Measurements from ENCODE around the gene TRPC4.

Gene TRPC4

GRCh38 chr13:37657134-37657533, 212.4 kb downstream of the TRPC4 start:
- DNase-seq (ENCODE audit: low read depth), result no peak

- DNase-seq (ENCODE audit: low read depth), result no peak
These were observed 213.2 kb downstream of the TRPC4 start for GRCh38 chr13:37656247-37656940.

GRCh38 chr13:37652596-37652995, 217.0 kb downstream of the TRPC4 start:
- DNase-seq (ENCODE audit: low read depth), result no peak

GRCh38 chr13:37651891-37652290, 217.7 kb downstream of the TRPC4 start:
- DNase-seq (ENCODE audit: low read depth), result no peak

- DNase-seq (ENCODE audit: low read depth), result no peak
These were observed 221.0 kb downstream of the TRPC4 start for GRCh38 chr13:37648609-37649008.

GRCh38 chr13:37647031-37647650, 222.4 kb downstream of the TRPC4 start:
- no peak for DNase-seq (ENCODE audit: low read depth)

GRCh38 chr13:37646531-37646930, 223.0 kb downstream of the TRPC4 start:
- DNase-seq (ENCODE audit: low read depth), result no peak

- DNase-seq (ENCODE audit: low read depth), result no peak
These were observed 224.3 kb downstream of the TRPC4 start for GRCh38 chr13:37645181-37645740.

- DNase-seq (ENCODE audit: low read depth), result no peak
These were observed 228.2 kb downstream of the TRPC4 start for GRCh38 chr13:37641391-37641790.

- DNase-seq (ENCODE audit: low read depth), result no peak
These were observed 229.1 kb downstream of the TRPC4 start for GRCh38 chr13:37640499-37640898.

GRCh38 chr13:37636701-37637100, 232.9 kb downstream of the TRPC4 start:
- no peak for DNase-seq (ENCODE audit: low read depth)

- DNase-seq (ENCODE audit: low read depth), result no peak
These were observed 237.3 kb downstream of the TRPC4 start for GRCh38 chr13:37632294-37632693.

GRCh38 chr13:37627428-37627827, 242.1 kb downstream of the TRPC4 start:
- no peak for DNase-seq (ENCODE audit: low read depth)

- no peak for DNase-seq (ENCODE audit: low read depth)
These were observed 247.7 kb downstream of the TRPC4 start for GRCh38 chr13:37621811-37622361.

GRCh38 chr13:37618554-37618953, 251.0 kb downstream of the TRPC4 start:
- DNase-seq (ENCODE audit: low read depth), result no peak

- DNase-seq (ENCODE audit: low read depth), result no peak
These were observed 252.4 kb downstream of the TRPC4 start for GRCh38 chr13:37617173-37617572.

- DNase-seq (ENCODE audit: low read depth), result no peak
These were observed 253.4 kb downstream of the TRPC4 start for GRCh38 chr13:37616131-37616530.

GRCh38 chr13:37615276-37615675, 254.3 kb downstream of the TRPC4 start:
- DNase-seq (ENCODE audit: low read depth), result no peak

- no peak for DNase-seq (ENCODE audit: low read depth)
These were observed 255.9 kb downstream of the TRPC4 start for GRCh38 chr13:37613638-37614037.

- DNase-seq (ENCODE audit: low read depth), result no peak
These were observed 256.3 kb downstream of the TRPC4 start for GRCh38 chr13:37613236-37613635.

GRCh38 chr13:37608750-37609339, 260.7 kb downstream of the TRPC4 start:
- no peak for DNase-seq (ENCODE audit: low read depth)

GRCh38 chr13:37602733-37603381, 266.7 kb downstream of the TRPC4 start:
- no peak for DNase-seq (ENCODE audit: low read depth)
